IPS-18c (cell line): ENCODE measurements around the gene SUN5.
"Not testable (repeated sequence)": the region's sequence is repeated elsewhere in the genome, so short reads cannot be mapped to it uniquely, and the experiment has no call there.

Source experiments
- H3K4me3 ChIP-seq: 2 replicates; pipeline ENCODE4 v1.7.0; 2013; ENCODE audit warnings: low read depth, mild to moderate bottlenecking, low read length, moderate library complexity; ENCODE audit not compliant: insufficient read depth
- H3K9me3 ChIP-seq: one replicate; pipeline ENCODE4 v1.6.1; 2013; ENCODE audit warnings: mild to moderate bottlenecking, low read length, moderate library complexity; ENCODE audit not compliant: control insufficient read depth, insufficient read depth

Gene SUN5

DNA sequence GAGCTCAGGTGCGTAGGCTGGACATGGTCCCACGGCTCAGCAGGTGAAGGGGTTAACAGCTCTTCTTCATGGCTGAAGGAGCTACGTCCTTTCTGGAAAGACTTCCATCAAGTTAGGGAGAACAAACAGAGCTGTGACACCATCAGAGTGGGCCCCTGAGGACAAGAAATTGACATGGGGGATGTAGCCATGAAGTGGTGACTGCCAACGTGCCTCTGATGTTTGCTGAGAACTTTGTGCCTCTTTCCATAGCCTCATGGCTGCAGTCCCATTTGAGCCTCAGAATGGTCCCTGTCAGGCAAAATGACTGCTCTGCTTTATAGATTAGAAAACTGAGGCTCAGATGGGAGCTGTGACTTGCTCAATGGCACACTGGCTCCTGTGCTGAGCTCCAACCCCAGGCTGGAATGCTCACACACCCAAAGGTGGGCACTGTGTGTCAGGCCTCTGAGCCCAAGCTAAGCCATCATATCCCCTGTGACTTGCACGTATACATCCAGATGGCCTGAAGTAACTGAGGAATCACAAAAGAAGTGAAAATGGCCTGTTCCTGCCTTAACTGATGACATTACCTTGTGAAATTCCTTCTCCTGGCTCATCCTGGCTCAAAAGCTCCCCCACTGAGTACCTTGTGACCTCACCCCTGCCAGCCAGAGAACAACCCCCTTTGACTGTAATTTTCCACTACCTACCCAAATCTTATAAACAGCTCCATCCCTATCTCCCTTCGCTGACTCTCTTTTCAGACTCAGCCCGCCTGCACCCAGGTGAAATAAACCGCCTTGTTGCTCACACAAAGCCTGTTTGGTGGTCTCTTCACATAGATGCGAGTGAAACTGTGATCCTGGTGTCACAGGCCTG, 29.8 kb downstream of the SUN5 start:
- not testable (repeated sequence) for H3K9me3 ChIP-seq, H3K4me3 ChIP-seq

DNA sequence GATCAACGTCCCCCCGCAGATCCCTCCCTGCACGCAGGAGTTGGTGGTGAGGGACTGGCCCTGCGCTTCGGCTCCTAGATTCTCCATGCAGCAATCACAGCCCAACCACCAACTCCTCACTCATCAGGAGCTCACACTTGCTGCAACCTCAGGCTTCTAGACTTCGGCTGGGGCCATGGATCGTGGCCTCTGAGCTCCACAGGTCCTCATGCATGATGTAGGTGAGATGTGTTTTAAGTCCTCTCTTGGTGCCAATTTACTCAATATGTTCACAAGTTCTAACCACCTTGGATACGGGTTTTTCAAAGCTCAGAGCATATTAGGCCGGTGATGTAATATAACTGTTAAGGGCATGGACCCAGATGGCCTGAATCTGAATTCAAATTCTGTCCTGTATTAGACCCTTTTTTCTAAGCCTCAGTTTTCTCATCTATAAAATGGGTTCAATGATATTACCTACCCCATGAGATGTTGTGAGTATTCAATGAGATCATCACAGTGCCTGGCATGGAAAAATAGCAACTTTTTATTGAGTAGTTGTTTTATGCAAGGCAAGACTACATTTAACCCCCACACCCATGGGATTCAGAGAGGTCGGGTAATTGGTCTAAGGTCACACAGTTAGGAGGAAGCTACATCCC, 31.0 kb downstream of the SUN5 start:
- H3K4me3 ChIP-seq = no peak overlapping the region
- peaks cover 2% of the 10 kb centered on the region for H3K9me3 ChIP-seq

DNA sequence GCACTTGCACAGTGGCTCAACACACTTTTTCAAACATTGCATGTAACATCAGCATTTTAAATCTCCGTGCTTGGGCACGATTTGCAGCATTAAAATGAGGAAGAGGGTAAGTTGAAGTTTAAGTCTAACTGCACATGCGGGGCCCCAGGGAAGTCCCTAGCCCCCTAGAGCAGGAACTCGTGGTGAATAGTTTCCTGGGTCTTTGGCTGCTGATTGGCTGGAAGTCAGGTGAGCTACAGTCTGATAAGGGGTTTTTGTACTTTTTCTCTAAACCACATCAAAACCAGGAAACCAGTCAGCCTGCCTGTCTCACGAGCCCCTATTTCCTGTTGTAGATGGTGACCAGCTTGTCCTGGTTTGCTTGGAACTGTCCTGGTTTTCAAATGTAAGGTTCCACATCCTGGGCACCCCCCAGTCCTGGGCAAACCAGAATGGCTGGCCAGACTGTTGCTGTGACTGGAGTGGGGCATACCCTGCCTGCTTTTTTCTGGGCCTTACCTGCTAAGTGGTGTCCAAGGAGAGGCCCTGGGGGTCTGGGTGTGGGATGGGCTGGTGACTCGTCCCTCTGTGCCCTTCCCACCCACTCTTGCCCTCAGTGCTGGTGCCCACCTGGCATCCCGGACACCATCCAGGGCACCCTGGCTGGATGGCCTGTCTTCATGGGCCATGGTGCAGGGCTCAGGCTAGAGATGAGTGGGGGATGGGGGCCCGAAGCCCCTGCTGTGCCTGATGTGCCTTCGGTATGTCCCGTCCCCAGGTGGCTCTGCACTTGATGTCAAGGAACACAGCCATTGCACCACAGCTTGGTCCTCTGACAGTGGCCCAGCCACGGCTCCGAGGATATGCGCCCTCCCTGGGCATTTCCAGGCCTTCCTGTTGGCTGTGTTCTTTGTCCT, 31.8 kb downstream of the SUN5 start:
- peaks cover 2% of the 10 kb centered on the region for H3K9me3 ChIP-seq
- H3K4me3 ChIP-seq = no peak overlapping the region

DNA sequence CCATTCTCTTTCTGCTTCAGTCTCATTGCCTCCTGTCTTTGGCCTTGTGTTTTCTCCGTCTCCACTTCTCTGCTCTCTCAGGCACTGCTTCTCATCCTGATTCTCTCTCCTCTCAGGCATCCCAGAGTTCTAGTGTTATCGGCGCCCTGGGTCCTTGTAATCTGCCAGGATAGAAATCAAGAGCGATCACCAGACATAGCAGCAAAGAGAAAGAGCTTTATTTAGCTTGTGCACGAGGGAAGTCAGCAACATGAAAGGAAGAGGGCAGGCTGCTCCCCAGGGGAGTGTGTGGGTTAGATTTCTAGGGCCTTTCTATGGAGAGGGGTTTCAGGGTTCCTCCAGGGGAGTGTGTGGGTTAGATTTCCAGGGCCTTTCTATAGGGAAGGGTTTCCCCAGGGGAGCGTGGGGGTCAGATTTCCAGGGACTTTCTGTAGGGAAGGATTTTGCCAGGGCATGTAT, 32.5 kb downstream of the SUN5 start:
- no peak overlapping the region for H3K4me3 ChIP-seq
- H3K9me3 ChIP-seq = peaks cover under 1% of the 10 kb centered on the region

DNA sequence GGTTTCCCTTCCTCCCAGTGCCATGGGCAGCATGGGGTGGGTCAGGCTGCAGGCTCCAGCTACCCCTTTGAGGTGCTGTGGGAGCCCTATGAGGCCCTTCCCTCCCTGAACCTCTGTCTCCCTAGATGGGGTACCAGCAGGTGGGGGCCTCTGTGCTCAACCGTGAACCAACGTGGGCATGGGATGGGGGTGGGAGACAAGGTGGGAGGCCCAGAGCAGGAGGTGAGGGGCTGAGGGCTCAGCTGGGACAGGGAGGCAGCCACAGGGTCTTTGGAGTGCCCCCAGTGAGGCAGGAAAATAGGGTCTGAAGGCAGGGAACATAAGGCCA, 33.3 kb downstream of the SUN5 start:
- H3K9me3 ChIP-seq = no peaks in the 10 kb centered on the region

DNA sequence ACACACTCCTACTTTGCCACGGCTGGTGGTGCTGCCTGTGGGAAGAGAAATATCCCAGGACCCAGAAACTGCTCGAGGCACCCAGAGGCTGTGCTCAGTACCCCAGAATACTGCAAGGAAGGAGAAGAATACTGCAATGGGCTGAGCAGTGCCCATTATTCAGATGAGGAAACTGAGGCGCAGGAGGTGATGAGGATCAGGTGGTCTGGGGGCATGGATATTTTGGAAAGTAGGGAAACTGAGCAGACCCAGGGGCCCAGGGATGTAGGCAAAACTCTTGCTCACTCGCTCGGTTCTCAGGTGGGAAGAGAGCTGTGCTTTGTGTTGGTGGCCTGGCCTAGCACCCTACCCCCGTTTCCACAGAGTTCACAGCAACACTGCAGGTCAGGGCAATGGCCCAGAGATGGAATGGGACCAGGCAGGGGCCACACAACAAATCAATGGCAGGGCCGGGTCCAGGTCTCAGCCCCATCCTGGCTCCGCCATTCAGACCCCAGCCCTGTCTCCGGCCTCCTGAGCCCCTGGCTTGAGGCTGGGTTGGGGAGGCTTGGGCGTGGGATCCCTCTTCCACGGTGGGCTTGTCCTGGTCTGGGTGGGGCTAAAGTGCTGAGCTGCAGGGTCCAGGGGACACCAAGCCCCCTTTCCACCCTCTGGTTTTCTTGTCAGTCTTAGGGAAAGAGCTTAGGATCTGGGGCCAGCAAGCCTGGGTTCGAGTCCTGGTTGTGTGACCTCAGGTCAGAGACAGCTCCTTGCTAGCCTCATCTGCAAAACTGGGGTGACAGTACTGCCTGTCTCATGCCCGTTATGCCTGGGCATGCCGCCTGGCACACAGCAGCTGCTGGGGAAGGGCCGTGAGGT, 33.9 kb downstream of the SUN5 start:
- H3K9me3 ChIP-seq = no peaks in the 10 kb centered on the region
- H3K4me3 ChIP-seq = no peak overlapping the region

More for the DNA sequence above, 33.3 kb downstream of the SUN5 start:
- no peak overlapping the region for H3K4me3 ChIP-seq

DNA sequence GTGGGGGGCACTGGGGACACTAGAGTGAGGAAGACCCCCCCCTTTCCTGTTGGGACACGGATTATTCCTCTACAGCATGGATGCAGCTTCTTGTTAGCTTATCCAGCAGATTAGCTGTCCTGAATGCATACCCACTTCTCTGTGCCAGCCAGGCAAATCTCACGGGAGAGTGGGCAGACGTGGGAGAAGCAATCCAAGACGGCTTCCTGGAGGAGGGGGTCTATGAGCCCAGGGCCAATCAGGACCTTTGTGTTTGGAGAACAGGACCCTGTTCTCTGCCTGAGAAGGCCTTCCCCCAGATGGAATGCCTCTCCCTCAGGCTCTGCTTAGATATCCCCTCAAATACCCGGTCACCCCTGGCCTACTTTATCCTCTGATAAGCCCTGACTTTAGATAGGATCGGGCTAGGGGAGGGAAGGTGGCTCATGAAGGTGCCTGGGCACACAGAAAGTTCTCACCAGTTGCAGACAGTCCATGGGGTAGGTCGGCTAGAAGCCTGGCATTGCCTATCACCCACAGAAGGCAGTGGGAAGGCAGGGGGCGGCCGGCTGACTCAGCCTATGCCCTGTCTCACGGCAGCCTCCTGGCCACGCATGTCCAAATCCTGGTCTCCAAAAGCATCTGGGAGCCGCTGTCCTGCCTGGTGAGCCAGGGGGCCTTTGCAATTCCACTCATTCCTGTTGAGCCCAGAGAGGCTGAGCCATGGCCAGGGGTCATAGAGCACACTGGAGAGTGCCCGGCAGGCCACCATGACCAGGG, 34.7 kb downstream of the SUN5 start:
- H3K4me3 ChIP-seq = no peak overlapping the region
- H3K9me3 ChIP-seq = no peaks in the 10 kb centered on the region

DNA sequence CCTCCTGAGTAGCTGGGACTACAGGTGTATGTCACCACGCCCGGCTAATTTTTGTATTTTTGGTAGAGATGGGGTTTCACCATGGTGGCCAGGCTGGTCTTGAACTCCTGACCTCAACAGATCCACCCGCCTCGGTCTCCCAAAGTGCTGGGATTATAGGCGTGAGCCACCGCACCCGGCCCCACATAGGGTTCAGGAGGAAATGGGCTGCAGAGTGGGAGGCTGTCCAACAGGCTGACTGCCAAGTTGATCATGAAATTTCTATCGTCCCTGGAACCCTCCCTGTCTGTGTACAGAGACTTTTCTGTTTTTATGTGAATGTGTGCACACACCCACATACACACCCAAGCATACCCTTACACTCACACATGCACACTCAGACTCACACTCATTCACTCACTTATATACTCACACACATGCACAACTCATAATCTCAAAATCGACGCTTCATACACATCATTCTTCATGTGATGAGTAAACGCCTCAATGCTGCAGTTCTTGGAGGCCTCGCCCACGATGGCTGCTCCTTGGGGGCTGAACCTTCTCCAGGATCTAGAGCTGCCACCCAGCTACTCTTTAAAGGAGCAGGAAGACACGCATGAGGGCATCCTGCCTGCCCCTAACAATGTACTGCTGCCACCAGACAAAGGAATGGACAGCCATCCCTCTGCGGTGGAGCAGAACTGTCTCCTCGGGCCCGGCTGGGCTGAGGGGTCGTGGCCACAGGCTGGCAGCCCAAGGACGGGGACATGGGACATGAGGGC, 35.6 kb downstream of the SUN5 start:
- Histone ChIP-seq H3K4me3 (no peak overlapping the region), H3K9me3 (no peaks in the 10 kb centered on the region)

DNA sequence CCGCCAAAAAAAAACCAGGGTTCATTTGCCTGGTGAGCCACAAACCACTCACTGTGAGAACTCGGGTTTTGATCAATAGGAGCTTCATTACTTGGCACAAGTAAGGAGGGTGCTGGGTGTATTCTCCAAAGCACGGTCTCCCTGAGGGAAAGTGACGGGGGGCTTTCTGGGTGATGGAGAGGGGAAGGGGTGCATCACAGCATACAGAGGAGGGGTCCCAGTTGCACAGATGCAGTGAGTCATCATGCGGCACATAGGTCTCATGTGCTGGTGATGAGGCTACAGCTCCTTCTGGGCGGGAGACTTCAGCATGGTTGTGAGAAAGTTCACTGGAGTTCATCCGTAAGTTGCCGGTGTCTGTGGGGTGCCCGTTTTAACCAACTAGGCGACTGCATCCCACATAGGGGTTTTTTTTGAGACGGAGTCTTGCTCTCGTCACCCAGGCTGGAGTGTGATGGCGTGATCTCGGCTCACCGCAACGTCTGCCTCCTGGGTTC, 36.2 kb downstream of the SUN5 start:
- no peak overlapping the region for H3K4me3 ChIP-seq
- no peaks in the 10 kb centered on the region for H3K9me3 ChIP-seq

DNA sequence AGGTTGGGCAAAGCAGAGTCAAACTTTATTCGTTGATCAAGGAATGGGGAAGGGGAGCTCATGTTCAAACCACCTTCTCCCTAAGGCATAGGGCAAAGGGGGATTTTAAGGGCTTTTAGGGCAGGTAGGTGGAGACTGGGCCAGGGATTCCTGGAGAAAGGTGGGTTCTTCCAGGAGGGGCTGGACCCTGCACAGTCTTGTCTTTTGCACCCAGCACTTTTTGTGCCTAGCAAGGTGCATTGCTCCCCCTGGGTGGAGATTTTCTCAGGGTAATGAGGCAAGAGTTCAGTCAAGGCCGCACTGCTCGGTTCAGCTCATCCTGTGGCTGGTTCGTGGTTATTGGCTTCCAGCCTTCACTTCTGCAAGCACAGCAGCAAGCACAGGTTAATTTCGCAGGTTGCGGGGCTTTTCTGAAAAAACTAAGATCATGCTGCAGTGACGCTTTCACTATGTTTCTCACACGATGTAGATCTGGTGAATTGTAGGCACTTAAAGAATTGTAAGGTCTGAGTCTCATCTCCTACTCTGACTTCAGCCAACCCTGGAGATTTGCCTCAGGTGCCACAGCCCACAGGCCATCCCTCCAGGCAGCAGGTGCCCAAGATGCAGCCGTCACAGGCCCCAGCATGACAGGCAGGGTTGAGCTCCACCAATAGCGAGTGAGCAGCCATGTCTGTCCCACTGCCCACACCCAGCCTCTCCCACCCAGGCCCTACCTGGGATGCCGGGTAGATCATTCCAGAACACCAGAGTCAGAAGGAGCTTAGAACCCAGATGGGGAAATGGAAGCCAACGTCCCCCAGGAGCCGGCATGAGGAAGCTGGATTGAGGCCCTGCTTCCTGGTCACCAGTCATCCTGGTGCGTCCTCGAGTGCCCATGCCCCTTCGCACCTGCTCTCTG, 37.1 kb downstream of the SUN5 start:
- H3K9me3 ChIP-seq = no peaks in the 10 kb centered on the region

DNA sequence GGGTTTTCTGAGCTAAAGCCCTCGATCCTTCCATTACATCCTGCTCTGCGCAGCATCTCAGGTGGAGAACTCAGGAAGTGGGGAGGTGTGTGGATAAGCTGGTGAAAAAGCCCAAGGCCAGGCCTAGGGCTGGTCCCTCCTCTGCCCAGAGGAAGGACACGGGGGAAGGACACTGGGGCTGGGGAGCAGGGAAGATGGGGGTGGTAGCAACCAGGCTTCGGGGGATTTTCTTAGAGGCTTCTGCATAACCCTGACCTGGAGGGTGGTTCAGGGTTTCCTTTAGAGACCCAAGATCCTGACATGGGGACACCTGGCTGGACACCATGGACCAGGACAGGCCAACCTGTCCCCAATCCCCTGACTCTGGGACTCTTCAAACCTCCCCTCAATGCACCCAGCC, 37.9 kb downstream of the SUN5 start:
- Histone ChIP-seq H3K9me3 (no peaks in the 10 kb centered on the region), H3K4me3 (no peak overlapping the region)

More for the DNA sequence above, 37.1 kb downstream of the SUN5 start:
- no peak overlapping the region for H3K4me3 ChIP-seq

DNA sequence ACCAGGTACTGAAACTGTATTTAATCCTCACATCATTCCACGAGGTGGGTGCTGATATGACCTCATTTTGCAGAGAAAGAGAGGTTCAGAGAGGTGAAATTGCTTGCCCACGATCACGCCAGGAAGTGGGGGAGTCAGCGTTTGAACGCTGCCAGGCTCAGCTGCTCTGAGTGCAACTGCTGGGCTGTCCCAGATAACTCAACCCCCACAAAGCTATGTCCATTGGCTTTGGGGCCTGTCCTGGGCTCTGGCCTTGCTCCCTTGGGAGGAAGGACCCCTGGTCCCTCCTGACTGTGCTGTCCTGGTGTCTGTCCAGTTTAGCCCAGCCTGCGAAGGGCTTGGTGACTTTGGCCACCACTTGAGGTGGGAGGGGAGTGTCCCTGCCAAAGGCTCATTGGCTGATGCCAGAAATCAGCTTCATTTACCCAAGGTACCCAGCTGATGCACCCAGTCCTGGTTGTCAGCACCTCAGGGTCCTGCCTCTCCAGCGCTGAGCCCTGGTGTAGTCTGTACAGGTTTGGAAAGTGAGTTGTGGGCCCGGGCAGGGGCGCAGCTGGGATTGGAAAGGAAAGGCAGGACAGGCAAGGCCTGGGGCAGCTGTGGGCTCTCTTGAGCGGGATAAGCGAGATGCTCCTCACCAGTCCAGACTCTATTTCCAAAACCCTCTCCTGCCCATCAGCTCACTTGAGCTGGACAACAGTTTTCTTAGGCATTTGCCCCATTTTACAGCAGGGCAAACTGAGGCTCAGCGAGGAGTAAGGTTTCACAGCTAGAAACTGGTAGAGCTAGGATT, 38.5 kb downstream of the SUN5 start:
- H3K4me3 ChIP-seq = no peak overlapping the region
- H3K9me3 ChIP-seq = no peaks in the 10 kb centered on the region

DNA sequence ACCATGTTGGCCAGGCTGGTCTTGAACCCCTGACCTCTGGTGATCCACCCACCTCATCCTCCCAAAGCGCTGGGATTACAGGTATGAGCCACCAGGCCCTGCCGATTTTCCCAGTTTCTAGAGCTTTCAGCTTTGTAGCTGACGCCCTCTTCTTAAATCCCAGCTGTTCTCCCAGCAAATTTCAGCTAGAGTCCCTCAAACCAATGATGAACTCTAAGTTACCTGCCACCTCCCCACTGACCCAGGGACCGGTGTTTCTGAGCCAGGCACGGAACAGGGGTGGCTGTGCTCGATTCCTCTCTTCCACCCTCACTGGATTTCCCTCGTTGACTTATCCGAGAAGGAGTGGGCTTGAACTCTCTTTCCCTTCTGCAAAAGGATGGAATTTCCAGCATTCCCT, 39.1 kb downstream of the SUN5 start:
- Histone ChIP-seq H3K9me3 (no peaks in the 10 kb centered on the region), H3K4me3 (no peak overlapping the region)

DNA sequence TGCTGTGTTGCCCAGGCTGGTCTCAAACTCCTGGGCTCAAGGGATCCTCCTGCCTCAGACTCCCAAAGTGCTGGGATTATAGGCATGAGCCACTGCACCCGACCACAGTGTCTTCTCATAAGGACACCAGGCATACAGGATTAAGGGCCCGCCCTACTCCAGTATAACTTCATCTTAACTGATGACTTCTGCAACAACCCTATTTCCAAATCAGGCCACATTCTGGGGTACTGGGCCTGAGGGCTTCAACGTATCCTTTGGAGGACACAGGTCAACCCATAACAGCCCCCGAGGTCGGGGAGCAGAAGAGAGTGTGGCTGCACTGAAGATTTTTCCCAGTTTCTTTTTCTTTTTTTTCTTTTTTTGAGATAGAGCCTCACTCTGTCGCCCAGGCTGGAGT, 39.7 kb downstream of the SUN5 start:
- H3K4me3 ChIP-seq = no peak overlapping the region
- no peaks in the 10 kb centered on the region for H3K9me3 ChIP-seq
